Parathyroid adenoma (tissue), 2 donors: Measurements from ENCODE around the gene SLC17A8.

Source experiments
- H2AFZ ChIP-seq: fragments of 300-600 bp; sonication (generic); one replicate; pipeline ENCODE4 v1.7.0; 2017; ENCODE audit warnings: antibody characterized with exemption, mild to moderate bottlenecking
- H3K27ac ChIP-seq: fragments of 300-600 bp; sonication (generic); one replicate; pipeline ENCODE4 v1.7.0; 2017
- H3K27me3 ChIP-seq: fragments of 300-600 bp; sonication (generic); one replicate; pipeline ENCODE4 v1.7.0; 2017; ENCODE audit warnings: low read length; ENCODE audit not compliant: control insufficient read depth, insufficient read depth
- H3K36me3 ChIP-seq: fragments of 300-600 bp; sonication (generic); one replicate; pipeline ENCODE4 v1.7.0; 2017; ENCODE audit warnings: low read length; ENCODE audit not compliant: control insufficient read depth, insufficient read depth
- H3K4me1 ChIP-seq: fragments of 300-600 bp; sonication (generic); one replicate; pipeline ENCODE4 v1.7.0; 2017; ENCODE audit warnings: control low read depth
- H3K4me2 ChIP-seq: fragments of 300-600 bp; sonication (generic); one replicate; pipeline ENCODE4 v1.7.0; 2017; ENCODE audit warnings: low read length
- H3K4me3 ChIP-seq: fragments of 300-600 bp; sonication (generic); one replicate; pipeline ENCODE4 v1.7.0; 2017; ENCODE audit warnings: low read depth, low read length
- H3K79me2 ChIP-seq: fragments of 300-600 bp; sonication (generic); one replicate; pipeline ENCODE4 v1.7.0; 2017; ENCODE audit warnings: control low read depth
- H3K9ac ChIP-seq: fragments of 300-600 bp; sonication (generic); one replicate; pipeline ENCODE4 v1.7.0; 2017; ENCODE audit warnings: mild to moderate bottlenecking
- H3K9me3 ChIP-seq: fragments of 300-600 bp; sonication (generic); one replicate; pipeline ENCODE4 v1.7.0; 2017; ENCODE audit warnings: low read length; ENCODE audit not compliant: control insufficient read depth
- CTCF ChIP-seq: fragments of 300-600 bp; sonication (generic); IDR thresholded peaks from one replicate; pipeline ENCODE4 v1.7.0; 2017; ENCODE audit warnings: antibody characterized with exemption, mild to moderate bottlenecking
- donor health status: primary hyperparathyroidism.

The SLC17A8 gene

GRCh38 chr12:100463661-100464060, 106.8 kb downstream of the SLC17A8 start:
- H3K4me2 ChIP-seq, result no peak overlapping the region
- H3K27me3 ChIP-seq, result no peaks in the 10 kb centered on the region
- H3K4me3 ChIP-seq, result no peak overlapping the region
- no peaks in the 10 kb centered on the region for H3K36me3 ChIP-seq
- H3K4me1 ChIP-seq, result no peaks in the 10 kb centered on the region
- no peak overlapping the region for H3K9ac ChIP-seq
- no peak for TF ChIP-seq CTCF
- no peak overlapping the region for H2AFZ ChIP-seq
- no peak overlapping the region for H3K27ac ChIP-seq
- H3K79me2 ChIP-seq, result no peaks in the 10 kb centered on the region
- H3K9me3 ChIP-seq, result no peaks in the 10 kb centered on the region

DNA sequence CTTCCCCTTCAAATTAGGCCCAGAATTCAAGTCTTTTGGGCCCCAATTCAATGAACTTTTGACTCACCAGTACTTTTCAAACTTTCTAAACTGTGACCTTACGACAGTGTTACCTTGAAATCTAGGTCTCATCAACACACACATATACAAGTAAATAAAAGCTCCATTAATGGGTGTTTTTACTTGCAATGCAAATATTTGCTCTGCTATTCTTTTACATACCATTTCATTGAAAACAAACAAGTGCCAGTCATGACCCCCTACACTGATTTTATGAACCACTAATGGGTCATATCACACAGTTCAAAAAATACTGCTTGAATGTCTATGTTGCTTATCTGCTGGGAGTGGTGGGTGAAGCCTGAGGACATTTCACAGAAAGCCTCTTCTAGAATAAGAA, 107.7 kb downstream of the SLC17A8 start:
- H3K79me2 ChIP-seq, result no peaks in the 10 kb centered on the region
- no peak overlapping the region for H3K9ac ChIP-seq
- H2AFZ ChIP-seq, result no peak overlapping the region
- no peaks in the 10 kb centered on the region for H3K27me3 ChIP-seq
- no peaks in the 10 kb centered on the region for H3K4me1 ChIP-seq
- no peak overlapping the region for H3K4me2 ChIP-seq
- H3K27ac ChIP-seq, result no peak overlapping the region
- no peak for TF ChIP-seq CTCF
- H3K4me3 ChIP-seq, result no peak overlapping the region
- H3K36me3 ChIP-seq, result no peaks in the 10 kb centered on the region
- H3K9me3 ChIP-seq, result no peaks in the 10 kb centered on the region

GRCh38 chr12:100468126-100468525, 111.3 kb downstream of the SLC17A8 start:
- H3K9ac ChIP-seq, result no peak overlapping the region
- no peaks in the 10 kb centered on the region for H3K79me2 ChIP-seq
- H2AFZ ChIP-seq, result no peak overlapping the region
- no peaks in the 10 kb centered on the region for H3K27me3 ChIP-seq
- no peak overlapping the region for H3K4me2 ChIP-seq
- no peaks in the 10 kb centered on the region for H3K36me3 ChIP-seq
- H3K4me1 ChIP-seq, result no peaks in the 10 kb centered on the region
- no peaks in the 10 kb centered on the region for H3K9me3 ChIP-seq
- no peak overlapping the region for H3K4me3 ChIP-seq
- H3K27ac ChIP-seq, result no peak overlapping the region
- no peak for TF ChIP-seq CTCF
